IPS-15b (cell line): ENCODE data around the gene GANC.
"Not testable (repeated sequence)": the region's sequence is repeated elsewhere in the genome, so short reads cannot be mapped to it uniquely, and the experiment has no call there.

Experiments
- H3K27me3 ChIP-seq: one replicate; pipeline ENCODE4 v1.6.1; 2013; ENCODE audit warnings: low read length; ENCODE audit not compliant: control insufficient read depth, insufficient read depth
- H3K36me3 ChIP-seq: one replicate; pipeline ENCODE4 v1.6.1; 2013; ENCODE audit warnings: low read length; ENCODE audit not compliant: control insufficient read depth, insufficient read depth
- H3K4me1 ChIP-seq: one replicate; pipeline ENCODE4 v1.6.1; 2013; ENCODE audit warnings: mild to moderate bottlenecking, low read length; ENCODE audit not compliant: control insufficient read depth, insufficient read depth
- H3K4me3 ChIP-seq: one replicate; pipeline ENCODE4 v1.5.1; 2013; ENCODE audit warnings: low read depth, low read length
- H3K9ac ChIP-seq: one replicate; pipeline ENCODE4 v1.6.1; 2013; ENCODE audit warnings: low read depth, mild to moderate bottlenecking, low read length
- H3K9me3 ChIP-seq: one replicate; pipeline ENCODE4 v1.6.1; 2013; ENCODE audit warnings: mild to moderate bottlenecking, low read length; ENCODE audit not compliant: control insufficient read depth, insufficient read depth

The GANC gene

DNA sequence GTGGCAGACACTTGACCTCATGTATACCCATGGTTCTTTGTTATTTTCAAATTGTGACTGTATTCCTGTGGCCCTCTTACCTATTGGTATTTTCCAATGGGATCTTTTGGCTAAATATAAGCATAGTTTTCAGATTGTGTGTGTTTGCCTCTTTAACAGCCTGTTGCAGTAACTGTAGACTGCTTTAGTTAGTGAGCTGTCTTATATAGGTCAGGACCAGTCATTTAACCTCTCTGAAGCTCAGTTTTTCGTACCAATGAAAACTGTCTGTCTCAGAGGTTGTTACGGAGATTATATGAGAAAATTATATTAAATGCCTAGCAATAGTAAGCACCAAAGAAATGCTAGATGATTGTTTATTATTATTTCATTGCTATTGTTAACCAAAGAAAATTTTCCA is 57.0 kb downstream of the GANC start:
- H3K4me1 ChIP-seq, result no peaks in the 10 kb centered on the region
- H3K9ac ChIP-seq, result no peak overlapping the region

DNA sequence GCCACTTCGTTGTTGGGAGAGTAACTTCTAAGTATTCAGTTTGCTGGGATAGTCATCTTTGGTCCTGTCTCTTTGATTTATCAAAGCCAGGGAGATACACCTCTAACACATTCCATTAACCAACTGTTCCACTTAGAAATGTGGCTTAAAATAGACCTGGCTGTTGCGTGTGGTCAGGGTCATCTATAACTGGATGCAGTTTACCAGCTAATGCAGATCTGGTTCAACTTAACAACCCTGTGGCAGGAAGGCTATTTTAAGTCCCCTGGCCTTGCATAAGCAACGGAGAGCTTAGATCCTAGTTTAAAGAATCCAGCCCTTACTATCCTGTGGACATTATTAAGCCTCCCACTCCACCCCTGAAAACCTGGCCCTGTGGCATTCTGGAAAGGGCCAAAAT is 58.2 kb downstream of the GANC start:
- Histone ChIP-seq H3K36me3 (no peaks in the 10 kb centered on the region), H3K4me1 (no peaks in the 10 kb centered on the region), H3K9ac (no peak overlapping the region), H3K4me3 (no peak overlapping the region), H3K27me3 (no peaks in the 10 kb centered on the region), H3K9me3 (no peaks in the 10 kb centered on the region)

More for the DNA sequence above, 57.0 kb downstream of the GANC start:
- H3K36me3 ChIP-seq, result no peaks in the 10 kb centered on the region
- H3K27me3 ChIP-seq, result no peaks in the 10 kb centered on the region
- H3K4me3 ChIP-seq, result no peak overlapping the region
- H3K9me3 ChIP-seq, result no peaks in the 10 kb centered on the region

DNA sequence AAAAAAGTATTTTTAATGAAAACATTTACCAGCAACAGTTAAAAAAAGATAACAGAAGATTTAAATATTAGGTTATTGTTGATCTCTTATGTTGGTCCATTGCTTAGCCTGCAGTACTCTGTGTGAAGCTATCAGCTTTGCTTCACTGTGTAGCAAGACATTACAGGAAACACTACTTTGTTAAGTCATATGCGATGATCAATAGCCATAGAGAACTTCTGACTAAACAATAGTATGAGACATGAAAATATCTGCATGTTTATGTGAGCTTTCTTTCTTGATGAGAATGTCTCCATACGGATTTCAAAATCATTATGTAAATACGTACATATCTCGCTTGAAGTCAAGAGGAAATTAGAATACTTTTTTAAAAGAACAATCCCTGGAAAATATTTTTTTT is 59.3 kb downstream of the GANC start:
- H3K4me1 ChIP-seq, result no peaks in the 10 kb centered on the region
- H3K4me3 ChIP-seq, result no peak overlapping the region
- no peaks in the 10 kb centered on the region for H3K9me3 ChIP-seq
- no peaks in the 10 kb centered on the region for H3K27me3 ChIP-seq
- H3K9ac ChIP-seq, result no peak overlapping the region
- H3K36me3 ChIP-seq, result no peaks in the 10 kb centered on the region

DNA sequence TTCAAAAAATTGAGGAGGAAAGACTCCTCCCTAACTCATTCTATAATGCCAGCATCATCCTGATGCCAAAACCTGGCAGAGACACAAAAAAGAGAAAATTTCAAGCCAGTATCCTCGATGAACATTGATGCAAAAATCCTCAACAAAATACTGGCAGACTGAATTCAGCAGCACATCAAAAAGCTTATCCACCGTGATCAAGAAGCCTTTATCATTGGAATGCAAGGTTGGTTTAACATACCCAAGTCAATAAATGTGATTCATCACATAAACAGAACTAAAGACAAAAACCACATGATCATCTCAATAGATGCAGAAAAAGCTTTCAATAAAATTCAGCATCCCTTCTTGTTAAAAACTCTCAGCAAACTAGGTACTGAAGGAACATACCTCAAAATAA is 62.1 kb downstream of the GANC start:
- Histone ChIP-seq H3K4me1 (no peaks in the 10 kb centered on the region), H3K27me3 (no peaks in the 10 kb centered on the region), H3K4me3 (no peak overlapping the region), H3K9me3 (no peaks in the 10 kb centered on the region), H3K9ac (no peak overlapping the region), H3K36me3 (no peaks in the 10 kb centered on the region)

DNA sequence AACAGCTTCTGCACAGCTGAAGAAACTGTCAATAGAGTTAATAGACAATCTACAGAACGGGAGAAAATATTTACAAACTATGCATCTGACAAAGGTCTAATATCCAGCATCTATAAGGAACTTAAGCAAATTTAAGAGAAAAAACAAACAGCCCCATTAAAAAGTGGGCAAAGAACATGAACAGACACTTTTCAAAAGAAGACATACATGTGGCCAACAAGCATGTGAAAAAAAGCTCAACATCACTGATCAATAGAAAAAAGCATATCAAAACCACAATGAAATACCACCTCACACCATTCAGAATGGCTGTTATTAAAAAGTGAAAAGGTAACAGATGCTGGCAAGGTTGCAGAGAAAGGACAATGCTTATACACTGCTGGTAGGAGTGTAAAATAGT is 63.6 kb downstream of the GANC start:
- H3K27me3 ChIP-seq, H3K4me3 ChIP-seq, H3K36me3 ChIP-seq, H3K9me3 ChIP-seq, H3K9ac ChIP-seq, H3K4me1 ChIP-seq: not testable (repeated sequence)

DNA sequence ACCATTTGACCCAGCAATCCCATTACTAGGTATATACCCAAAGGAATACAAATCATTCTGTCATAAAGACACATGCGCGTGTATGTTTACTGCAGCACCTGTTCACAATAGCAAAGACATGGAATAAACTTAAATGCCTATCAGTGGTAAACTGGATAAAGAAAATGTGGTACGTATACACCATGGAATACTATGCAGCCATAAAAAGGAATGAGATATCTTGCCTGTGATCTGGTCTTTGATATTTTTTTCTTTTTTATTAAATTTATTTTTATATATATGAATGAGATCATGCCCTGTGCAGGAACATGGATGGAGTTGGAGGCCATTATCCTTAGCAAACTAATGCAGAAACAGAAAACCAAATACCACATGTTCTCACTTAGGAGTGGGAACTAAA is 64.1 kb downstream of the GANC start:
- H3K36me3 ChIP-seq, H3K9me3 ChIP-seq, H3K4me1 ChIP-seq, H3K9ac ChIP-seq, H3K27me3 ChIP-seq, H3K4me3 ChIP-seq: not testable (repeated sequence)

DNA sequence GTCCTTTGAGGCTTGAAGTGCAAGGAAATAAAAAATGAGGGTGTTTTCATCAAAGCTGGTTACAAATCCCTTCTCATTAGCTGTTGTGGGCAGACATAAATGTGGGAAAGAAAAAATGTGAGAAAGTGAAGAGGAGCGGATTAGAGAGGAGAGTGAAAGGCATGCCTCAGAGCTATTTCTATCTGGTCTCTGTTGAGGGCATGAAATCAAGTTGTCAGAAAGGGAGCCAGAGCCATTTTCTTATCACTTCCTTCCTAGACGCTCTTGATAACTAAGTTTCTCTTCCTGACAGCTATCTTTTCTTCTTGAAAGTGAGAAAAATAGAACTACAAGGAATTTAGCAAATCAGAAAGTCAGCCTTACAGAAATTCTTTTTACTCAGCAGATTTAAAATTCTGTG is 65.5 kb downstream of the GANC start:
- H3K36me3 ChIP-seq, result no peaks in the 10 kb centered on the region
- H3K4me1 ChIP-seq, result no peaks in the 10 kb centered on the region
- H3K4me3 ChIP-seq, result no peak overlapping the region
- H3K9ac ChIP-seq, result no peak overlapping the region
- H3K9me3 ChIP-seq, result no peaks in the 10 kb centered on the region
- no peaks in the 10 kb centered on the region for H3K27me3 ChIP-seq

DNA sequence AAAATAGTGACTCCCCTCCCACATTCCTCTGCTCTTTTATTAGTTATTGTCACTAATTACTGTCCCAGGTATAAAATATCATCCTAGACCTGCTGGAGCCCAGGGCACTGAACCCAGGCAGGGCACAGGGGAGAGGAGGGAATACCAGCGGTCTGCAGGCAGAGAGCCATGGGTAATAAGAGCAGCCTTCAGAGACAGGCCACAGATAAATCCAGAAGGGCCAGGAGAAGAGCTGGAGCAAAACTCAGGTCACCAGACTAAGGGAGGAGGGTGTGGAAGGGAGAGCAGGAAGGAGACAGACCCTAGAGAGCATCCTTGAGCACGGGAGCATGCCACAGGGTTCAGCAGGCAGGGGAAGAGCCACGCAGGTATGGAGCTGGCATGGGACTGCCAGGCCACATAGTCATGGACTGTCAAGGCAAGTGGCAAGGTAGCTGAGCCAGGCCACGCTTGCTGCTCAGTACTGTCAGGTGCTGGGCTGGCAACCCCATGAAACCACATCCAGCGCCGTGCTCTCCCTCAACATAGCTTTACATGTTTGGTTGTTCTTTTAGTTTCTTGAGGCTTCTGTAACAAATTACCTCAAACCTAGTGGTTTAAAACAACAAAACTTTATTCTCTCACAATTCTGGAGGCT is 70.7 kb downstream of the GANC start:
- Histone ChIP-seq H3K9ac (no peak overlapping the region), H3K36me3 (no peaks in the 10 kb centered on the region), H3K4me3 (no peak overlapping the region), H3K9me3 (no peaks in the 10 kb centered on the region), H3K4me1 (no peaks in the 10 kb centered on the region), H3K27me3 (no peaks in the 10 kb centered on the region)

DNA sequence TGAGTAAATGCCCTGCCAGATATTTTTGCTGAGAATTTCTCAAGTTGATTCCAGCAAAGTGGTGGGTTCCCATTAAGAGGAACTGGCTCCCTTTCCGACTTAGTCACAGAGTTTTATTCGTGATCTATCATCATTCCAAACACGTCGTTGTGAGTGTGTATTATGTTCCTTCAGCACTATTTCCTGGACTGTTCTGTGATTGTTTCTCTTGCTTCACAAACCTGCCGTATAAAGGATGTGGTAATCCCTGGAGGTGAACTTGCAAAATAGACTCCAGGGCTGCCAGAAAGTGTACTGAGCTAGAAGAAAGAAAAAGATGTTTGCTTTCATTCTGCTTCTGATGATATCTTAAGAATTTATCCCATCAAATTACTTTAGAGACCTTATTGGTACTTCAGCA is 71.8 kb downstream of the GANC start:
- H3K4me1 ChIP-seq, result no peaks in the 10 kb centered on the region
- H3K4me3 ChIP-seq, result no peak overlapping the region
- no peaks in the 10 kb centered on the region for H3K27me3 ChIP-seq
- no peaks in the 10 kb centered on the region for H3K36me3 ChIP-seq
- no peak overlapping the region for H3K9ac ChIP-seq
- H3K9me3 ChIP-seq, result no peaks in the 10 kb centered on the region

DNA sequence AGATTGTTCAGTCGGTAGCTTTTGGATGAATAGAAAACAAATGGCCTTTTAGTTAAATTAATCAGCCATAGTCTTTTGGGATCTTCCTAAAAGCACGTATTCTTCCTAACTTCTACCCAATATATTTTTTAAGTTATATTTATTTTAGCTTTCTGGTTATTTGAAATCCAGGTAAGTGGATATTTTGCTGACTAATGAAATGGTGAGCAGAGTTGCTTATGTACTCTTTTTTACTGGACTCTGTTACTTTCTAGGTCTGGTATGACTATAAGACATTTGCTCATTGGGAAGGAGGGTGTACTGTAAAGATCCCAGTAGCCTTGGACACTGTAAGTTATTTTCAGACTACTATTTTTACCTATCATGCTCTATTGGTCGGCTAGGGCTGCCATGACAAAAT is 72.5 kb downstream of the GANC start:
- no peaks in the 10 kb centered on the region for H3K27me3 ChIP-seq
- no peaks in the 10 kb centered on the region for H3K4me1 ChIP-seq
- H3K4me3 ChIP-seq, result no peak overlapping the region
- no peaks in the 10 kb centered on the region for H3K9me3 ChIP-seq
- H3K9ac ChIP-seq, result no peak overlapping the region
- no peaks in the 10 kb centered on the region for H3K36me3 ChIP-seq

DNA sequence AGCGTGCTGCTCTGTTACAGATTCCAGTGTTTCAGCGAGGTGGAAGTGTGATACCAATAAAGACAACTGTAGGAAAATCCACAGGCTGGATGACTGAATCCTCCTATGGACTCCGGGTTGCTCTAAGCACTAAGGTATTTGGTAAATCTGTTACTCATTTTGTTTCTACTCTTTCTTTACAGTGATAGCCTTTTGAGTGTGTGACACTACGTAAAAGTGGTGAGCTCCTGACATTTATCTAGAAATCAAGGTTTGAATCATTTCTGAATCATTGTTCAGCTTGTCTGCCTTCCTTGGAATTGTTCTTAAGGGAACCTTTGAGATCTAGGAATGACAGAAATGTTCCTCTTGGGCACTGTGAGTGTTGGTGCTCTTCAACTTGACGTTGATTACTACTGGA is 75.1 kb downstream of the GANC start:
- Histone ChIP-seq H3K9me3 (no peaks in the 10 kb centered on the region), H3K9ac (no peak overlapping the region), H3K27me3 (no peaks in the 10 kb centered on the region), H3K4me3 (no peak overlapping the region), H3K4me1 (no peaks in the 10 kb centered on the region), H3K36me3 (no peaks in the 10 kb centered on the region)

DNA sequence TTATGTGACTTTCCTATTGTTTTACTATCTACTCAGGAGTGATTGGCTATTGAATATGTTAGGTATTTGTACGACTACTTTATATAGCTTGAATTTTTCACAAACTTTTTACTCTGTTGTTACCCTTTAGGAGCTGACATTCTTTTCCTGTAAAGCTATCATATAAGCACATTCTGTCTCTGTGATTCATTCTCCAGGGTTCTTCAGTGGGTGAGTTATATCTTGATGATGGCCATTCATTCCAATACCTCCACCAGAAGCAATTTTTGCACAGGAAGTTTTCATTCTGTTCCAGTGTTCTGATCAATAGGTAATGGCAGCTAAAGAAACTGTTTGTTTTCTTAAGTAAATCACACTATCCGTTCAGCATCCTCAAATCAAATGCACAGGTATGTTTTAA is 76.2 kb downstream of the GANC start:
- H3K36me3 ChIP-seq, result no peaks in the 10 kb centered on the region
- no peaks in the 10 kb centered on the region for H3K9me3 ChIP-seq
- no peaks in the 10 kb centered on the region for H3K27me3 ChIP-seq
- H3K4me3 ChIP-seq, result no peak overlapping the region
- H3K4me1 ChIP-seq, result no peaks in the 10 kb centered on the region
- H3K9ac ChIP-seq, result no peak overlapping the region

DNA sequence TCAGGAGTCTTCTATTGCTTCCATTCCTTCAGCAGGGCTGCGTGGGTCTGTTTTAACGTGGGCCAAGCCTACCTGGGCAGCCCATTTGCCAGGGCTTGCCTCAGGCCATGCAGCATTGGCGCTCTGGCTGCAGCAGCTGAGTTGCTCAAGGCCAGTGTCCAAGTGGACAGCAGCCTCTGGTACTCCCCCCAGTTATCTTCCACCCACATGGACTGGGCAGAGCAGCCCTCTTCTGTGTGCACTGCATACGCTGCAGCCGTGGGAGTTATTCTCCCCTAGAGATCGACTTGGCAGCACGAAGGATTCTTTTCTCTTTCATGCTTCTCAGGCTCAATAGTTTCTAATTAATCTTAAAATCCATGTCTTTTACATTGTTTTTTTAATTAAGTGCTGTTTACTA is 79.4 kb downstream of the GANC start:
- Histone ChIP-seq H3K4me1 (no peaks in the 10 kb centered on the region), H3K36me3 (no peaks in the 10 kb centered on the region), H3K4me3 (no peak overlapping the region), H3K27me3 (no peaks in the 10 kb centered on the region), H3K9ac (no peak overlapping the region), H3K9me3 (no peaks in the 10 kb centered on the region)
